Thyroid gland (tissue), 4 donors: ENCODE results near the gene IQGAP2. TPM values are rescaled to one million over a fixed set of nuclear protein-coding genes. Genes with fewer than 3 reads are reported as not detected.

Experiments used
- DNase-seq, 2 donors: peaks; one replicate each; pipeline ENCODE4 v3.0.0-alpha.2; 2019
- H3K27ac ChIP-seq, 3 donors: fragments of 200-600 bp; sonication (generic); 1 replicate in 2 of 3; 2 replicates in 1 of 3; pipeline ENCODE4 v1.5.1; 2016 to 2019; ENCODE audit warnings: mild to moderate bottlenecking in 1 of 3, moderate library complexity in 1 of 3
- H3K27me3 ChIP-seq: fragments of 200-600 bp; sonication (generic); one replicate; pipeline ENCODE4 v1.5.1; 2019
- H3K36me3 ChIP-seq, 2 donors: fragments of 200-600 bp; sonication (generic); one replicate each; pipeline ENCODE4 v1.5.1; 2016 to 2019
- H3K4me1 ChIP-seq, 2 donors: fragments of 200-600 bp; sonication (generic); one replicate each; pipeline ENCODE4 v1.5.1; 2017 to 2019
- H3K4me3 ChIP-seq, 3 donors: fragments of 200-600 bp; sonication (generic); replicated peaks in 1 of 3; 1 replicate in 2 of 3; 2 replicates in 1 of 3; pipeline ENCODE4 v1.5.1; 2016; ENCODE audit warnings: mild to moderate bottlenecking in 1 of 3
- H3K9me3 ChIP-seq: fragments of 200-600 bp; sonication (generic); one replicate; pipeline ENCODE4 v1.5.1; 2017
- CTCF ChIP-seq, 6 experiments: fragments of 200-600 bp in 3 of 6; fragments of 450-650 bp in 3 of 6; sonication (generic) in 3 of 6; IDR thresholded peaks; one replicate each; pipeline ENCODE4 v1.5.1; 2016 to 2019; ENCODE audit warnings: antibody characterized with exemption in 6 of 6, mild to moderate bottlenecking in 2 of 6, inconsistent platforms in 1 of 6, moderate library complexity in 1 of 6
- POLR2A ChIP-seq, 2 donors: fragments of 450-650 bp; IDR thresholded peaks; one replicate each; pipeline ENCODE4 v1.6.1; 2017; ENCODE audit warnings: antibody characterized with exemption in 2 of 2, mild to moderate bottlenecking in 2 of 2, moderate library complexity in 1 of 2
- WGBS, 2 donors: methylation state at CpG; one replicate each; pipeline ENCODE4 v1.1.5; 2017; 5-methylcytosine and 5-hydroxymethylcytosine counted together
- intact Hi-C: fragments of 100-400 bp; cut with DNase I; formaldehyde crosslinking; loops from one replicate; pipeline ENCODE4 v1.15.1; 2023
- total RNA-seq, 4 donors: library from RNA; depleted of rRNA; stranded (reverse); fragments of >200 nt; gene quantifications; one replicate each; pipeline ENCODE4 v1.2.3, GENCODE V29; 2016

The IQGAP2 gene
- total RNA-seq, 4 donors from 2014 or later: 55.1 to 85.5 (median 64.0) TPM

- no peak overlapping the region for H3K4me3 ChIP-seq
- no peaks in the 10 kb centered on the region for H3K9me3 ChIP-seq
- H3K27ac ChIP-seq: no peak overlapping the region
- DNase-seq: no peak
- WGBS, 2 donors: 85 to 90% methylated on average over 4 of the region's 4 CpGs
- H3K36me3 ChIP-seq: no peaks in the 10 kb centered on the region
- H3K4me1 ChIP-seq: peaks cover 0 to 5% of the 10 kb centered on the region in 2 donors
- no peaks in the 10 kb centered on the region for H3K27me3 ChIP-seq
- intact Hi-C loops: loop anchor here (10.0 kb wide), 1 partner anchor 64 kb away; no protein-coding TSS in a partner anchor
- no peak for TF ChIP-seq POLR2A (IDR thresholded peaks at IDR 0.05)
- no peak for TF ChIP-seq CTCF (IDR thresholded peaks at IDR 0.05)
Measured at GRCh38 chr5:76710991-76711390, 307.9 kb downstream of the IQGAP2 start.

- intact Hi-C loops: loop anchor here (10.0 kb wide), 1 partner anchor 60 kb away; no protein-coding TSS in a partner anchor
- Histone ChIP-seq H3K4me3 (peak overlapping the region; percentile 66 to 80 (median 67)), H3K4me1 (peaks cover 6 to 9% of the 10 kb centered on the region in 2 donors), H3K27me3 (no peaks in the 10 kb centered on the region), H3K9me3 (no peaks in the 10 kb centered on the region), H3K36me3 (no peaks in the 10 kb centered on the region), H3K27ac (peak overlapping the region in 1 of 3 donors; percentile 57)
- WGBS, 2 donors: 12 to 18% methylated on average over 46 to 47 of the region's 52 CpGs
- TF ChIP-seq POLR2A (IDR thresholded peaks at IDR 0.05) (no peak), CTCF (IDR thresholded peaks at IDR 0.05) (no peak)
- DNase-seq: peak; percentile 40
Measured at GRCh38 chr5:76714751-76715485, 311.8 kb downstream of the IQGAP2 start.

GRCh38 chr5:76715486-76715735 is 312.3 kb downstream of the IQGAP2 start:
- Histone ChIP-seq H3K27me3 (no peaks in the 10 kb centered on the region), H3K4me1 (peaks cover 6 to 9% of the 10 kb centered on the region in 2 donors), H3K9me3 (no peaks in the 10 kb centered on the region), H3K27ac (peak overlapping the region in 2 of 3 donors; percentile 57 to 69), H3K36me3 (no peaks in the 10 kb centered on the region), H3K4me3 (peak overlapping the region; percentile 66 to 80 (median 67))
- intact Hi-C loops: loop anchor here (10.0 kb wide), 1 partner anchor 59 kb away; no protein-coding TSS in a partner anchor
- DNase-seq: no peak
- TF ChIP-seq POLR2A (IDR thresholded peaks at IDR 0.05): no peak
- TF ChIP-seq CTCF (IDR thresholded peaks at IDR 0.05): no peak
- WGBS, 2 donors: 0 to 1% methylated on average over 14 of the region's 14 CpGs

- TF ChIP-seq CTCF (IDR thresholded peaks at IDR 0.05) (peak in 5 of 6 experiments; percentile 14 to 68 (median 32)), POLR2A (IDR thresholded peaks at IDR 0.05) (no peak)
- WGBS, 2 donors: 0 to 1% methylated on average over 14 to 21 of the region's 82 CpGs
- peaks cover 6 to 9% of the 10 kb centered on the region in 2 donors for H3K4me1 ChIP-seq
- no peaks in the 10 kb centered on the region for H3K27me3 ChIP-seq
- DNase-seq: peak; percentile 28 to 49
- H3K4me3 ChIP-seq: peak within 1 kb of the TSS; percentile 66 to 80 (median 67)
- no peaks in the 10 kb centered on the region for H3K36me3 ChIP-seq
- peak within 1 kb of the TSS in 2 of 3 donors; percentile 57 to 69 for H3K27ac ChIP-seq
- intact Hi-C loops: loop anchor here (10.0 kb wide), 1 partner anchor 59 kb away; no protein-coding TSS in a partner anchor
- no peaks in the 10 kb centered on the region for H3K9me3 ChIP-seq
Measured at GRCh38 chr5:76715736-76716455, 312.8 kb downstream of the IQGAP2 start, which contains the start of gene F2R. F2R (plus strand) TSS chr5:76716126; CDS start chr5:76716308, 182 bp downstream.
